ENCODE measurements around the gene BRWD1.

BRWD1 gene

DNA sequence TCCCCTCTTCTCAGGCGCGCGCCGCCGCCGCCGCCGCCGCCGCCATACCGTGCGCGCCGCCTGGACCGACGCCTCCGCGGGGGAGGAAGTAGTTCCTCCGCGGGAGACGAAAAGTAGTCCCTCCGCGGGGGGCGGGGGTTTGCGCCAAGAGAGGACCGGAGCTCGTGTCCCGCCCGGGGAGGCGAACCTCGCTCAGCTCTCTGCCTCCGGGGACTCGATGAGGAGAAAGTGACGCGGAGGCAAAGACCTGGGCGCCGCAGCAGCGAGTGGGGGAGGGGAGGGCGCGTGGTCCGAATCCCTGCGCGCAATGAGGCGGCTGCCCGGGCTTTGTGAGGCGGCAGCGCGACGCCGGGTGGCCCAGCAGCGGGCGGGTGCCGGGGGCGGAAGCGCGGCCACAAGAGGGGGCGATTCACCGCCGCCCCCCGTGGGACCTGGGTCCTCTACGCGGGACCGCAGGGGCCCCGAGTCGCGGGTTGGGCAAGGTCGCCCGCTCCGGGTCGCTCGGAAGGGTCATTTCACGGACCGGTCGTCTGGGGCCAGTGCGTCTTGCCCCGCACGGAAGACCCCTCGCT, at the start of gene BRWD1:
TSS of gene BRWD1 (minus strand) at position 62 of the 572 bp plus-strand sequence. CDS start 141 bp downstream, outside the sequence.
- peak; percentile 84 for DNase-seq

DNA sequence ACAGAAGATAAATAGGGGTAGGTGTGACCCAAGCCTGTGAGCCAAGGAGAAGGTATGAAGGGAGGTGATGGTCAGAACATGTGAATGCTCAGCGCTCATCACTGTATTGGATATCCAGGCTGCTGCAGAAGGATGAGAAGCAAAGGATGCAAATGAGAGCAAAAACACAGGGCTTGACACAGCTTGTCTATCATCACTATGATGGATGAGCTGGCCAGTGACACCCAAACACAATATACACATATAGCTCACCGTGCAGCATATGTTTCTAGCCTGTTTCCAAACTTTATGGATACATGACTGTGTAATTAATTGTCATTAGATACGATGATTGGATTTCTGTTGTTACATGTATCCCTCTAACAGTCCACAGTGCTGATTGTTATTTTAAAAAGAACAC, 49.3 kb upstream of the BRWD1 start:
- DNase-seq: no peak

DNA sequence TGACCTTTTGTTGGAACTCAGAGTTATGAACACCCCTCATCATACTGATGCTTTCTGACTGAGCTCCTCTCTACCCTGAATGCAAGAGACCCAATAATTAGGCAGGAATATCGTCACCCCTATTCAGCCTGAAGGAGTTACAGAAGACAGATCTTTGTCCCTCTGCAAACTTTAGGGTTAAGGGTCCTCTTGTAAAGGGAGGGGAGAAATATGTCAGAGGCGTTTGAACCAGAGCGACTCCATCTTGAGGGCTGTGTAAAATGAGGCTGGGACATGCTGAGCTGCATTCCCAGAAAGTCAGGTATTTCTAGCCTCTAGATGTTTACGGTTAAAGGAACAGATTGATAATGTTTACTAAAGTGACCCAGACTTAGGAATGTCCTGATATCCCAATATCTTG, 46.0 kb upstream of the BRWD1 start:
- no peak for DNase-seq

DNA sequence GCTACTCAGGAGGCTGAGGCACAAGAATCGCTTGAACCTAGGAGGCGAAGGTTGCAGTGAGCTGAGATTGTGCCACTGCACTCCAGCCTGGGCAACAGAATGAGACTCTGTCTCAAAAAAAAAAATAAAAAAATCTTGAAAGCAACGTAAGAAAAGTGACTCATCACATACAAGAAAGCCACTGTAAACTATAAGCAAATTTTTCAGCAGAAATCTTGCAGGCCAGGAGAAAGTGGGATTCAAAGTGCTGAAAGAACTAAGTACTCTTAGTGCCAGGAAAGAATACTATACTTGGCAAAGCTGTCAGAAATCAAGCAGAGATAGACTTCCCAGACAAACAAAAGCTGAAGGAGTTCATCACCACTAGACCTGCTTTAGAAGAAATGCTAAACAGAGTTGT, 39.9 kb upstream of the BRWD1 start:
- no peak for DNase-seq

DNA sequence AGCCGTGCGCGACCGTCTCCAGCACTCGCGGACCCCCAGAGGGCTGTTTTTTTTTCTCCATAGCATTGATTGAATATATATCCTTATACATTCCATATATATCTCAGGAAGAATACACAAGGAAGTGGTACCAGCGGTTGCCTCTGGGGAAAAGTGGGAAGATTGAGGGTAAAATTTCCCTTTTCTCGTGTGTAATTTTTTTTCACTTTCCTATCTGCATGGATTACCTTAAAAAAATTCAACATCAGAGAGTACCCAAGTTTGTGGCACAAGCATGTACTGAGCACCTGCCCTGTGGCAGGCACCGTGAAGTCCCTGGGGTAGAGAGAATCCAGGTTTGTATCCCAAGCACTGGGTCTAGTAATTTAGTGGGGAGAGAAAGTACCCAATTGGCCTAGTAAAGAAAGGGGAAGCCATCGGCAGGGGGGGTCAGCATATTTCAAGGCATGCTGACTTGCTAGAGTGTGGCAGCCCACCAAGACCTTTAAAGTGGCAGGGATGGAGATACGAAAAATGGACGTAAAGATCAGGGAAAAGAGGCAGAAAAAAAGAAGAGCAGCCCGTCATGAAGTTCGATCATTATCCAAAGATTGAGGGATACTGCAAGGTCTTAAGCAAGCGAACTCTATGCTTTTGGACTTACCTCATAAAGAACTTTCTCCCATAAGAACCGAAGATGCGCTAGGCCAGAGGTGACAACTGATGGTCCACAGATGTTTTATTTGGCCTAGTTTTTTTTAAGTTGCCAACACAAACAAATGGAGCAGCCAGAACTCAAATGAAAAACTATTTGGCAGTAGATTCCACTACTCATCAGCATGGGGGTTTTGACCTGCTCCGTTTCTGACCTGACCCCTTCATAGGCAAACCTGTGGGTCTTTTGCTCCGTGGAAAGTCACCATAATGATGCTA, 36.9 kb upstream of the BRWD1 start:
- DNase-seq: no peak

DNA sequence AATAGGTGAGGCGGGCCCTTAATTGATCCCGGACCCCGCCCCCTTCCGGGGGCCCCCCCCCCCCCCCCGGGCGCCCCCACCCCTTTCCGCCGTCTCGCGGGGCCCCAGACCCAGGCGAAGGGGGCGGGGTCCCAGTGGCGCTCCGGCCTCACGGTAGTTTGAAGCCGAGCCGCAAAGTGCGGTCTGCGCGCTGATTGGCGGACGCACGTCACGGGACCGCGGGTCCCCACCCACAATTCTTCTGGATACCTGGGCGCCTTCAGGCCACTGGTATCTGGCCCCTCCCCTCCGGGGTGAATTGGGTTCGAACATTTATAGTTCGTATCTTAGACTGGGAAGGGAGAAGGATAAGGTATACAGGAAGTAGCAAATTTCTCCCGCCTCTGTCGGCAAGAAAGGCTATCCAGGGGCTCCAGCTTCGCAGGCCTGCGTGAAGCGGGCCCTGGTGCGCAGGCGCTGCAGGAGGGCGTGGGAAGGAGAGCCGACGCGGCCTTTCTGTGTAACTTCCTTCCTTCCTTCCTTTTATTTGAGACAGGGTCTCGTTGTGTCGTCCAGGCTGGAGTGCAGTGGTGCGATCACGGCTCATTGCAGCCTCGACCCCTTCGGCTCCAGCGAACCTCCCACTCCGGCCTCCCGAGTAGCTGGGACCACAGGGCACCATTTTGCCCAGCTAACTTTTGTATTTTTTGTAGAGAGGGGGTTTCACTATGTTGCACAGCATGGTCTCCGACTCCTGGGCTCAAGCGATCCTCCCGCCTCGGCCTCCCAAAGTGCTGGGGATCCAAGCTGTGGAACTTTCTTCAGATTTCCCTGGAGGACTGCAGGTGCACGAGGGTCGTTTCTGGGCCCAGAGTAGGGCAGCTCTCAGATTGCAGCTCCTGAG, 36.0 kb upstream of the BRWD1 start:
- peak; percentile 95 for DNase-seq

DNA sequence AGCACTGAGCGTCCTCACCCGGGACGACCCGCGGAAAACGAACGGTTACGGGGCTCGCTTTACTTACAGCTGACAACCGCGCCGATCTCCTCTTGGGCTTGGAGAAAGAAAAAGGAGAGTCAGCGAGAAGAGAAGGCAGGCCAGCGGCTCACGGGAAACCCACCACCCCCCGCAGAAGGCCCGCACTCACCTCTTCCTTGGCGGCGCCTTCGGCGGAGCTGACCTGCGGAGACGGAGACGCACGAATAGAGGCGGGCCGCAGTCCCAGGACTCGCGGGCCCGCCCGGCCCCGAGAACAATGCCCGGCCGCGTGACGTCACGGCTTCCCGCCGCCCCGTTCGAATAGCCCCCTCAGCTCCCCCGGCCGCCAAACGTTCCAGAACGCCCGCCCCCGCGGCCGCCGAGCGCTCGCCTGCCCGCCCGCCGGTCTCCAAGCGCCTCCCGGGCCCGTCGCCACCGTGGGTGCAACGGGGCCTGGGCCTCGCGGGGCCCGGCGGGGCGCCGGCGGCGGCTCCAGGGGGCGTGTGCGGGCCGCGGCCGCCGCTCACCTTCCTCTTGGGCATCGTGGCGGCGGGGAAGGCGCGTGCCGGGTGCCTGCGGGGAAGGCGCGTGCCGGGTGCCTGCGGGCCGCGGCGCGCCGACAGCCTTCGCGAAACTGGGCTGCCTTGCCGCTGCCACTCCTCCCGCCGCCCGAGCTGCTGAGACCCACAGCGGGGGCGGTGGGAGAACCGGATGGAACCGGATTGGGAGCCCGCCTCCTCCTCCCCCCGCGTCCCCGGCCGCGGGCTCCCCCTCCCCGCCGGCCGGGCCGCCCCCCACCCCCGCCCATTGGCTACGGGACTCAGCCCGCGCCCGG, 35.2 kb upstream of the BRWD1 start, which contains the start of gene HMGN1:
TSS of gene HMGN1 (minus strand) at position 734 of the 856 bp plus-strand sequence. CDS start at position 563, 171 bp downstream.
- DNase-seq: peak; percentile 90

DNA sequence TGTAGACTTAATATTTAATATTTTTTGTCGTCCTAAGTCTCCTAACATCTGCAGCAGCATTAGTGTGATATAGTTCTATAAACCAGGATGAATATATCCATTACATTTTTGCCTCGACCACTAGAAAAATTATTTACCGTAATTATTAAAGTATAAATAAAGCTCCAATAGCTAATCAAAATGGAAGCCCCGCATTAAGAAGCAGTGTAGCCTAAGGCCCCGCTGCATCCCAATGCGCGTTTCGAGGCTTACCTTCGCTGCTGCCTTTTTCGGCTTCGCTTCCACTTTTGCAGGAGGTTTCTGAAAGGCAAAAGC, 34.6 kb upstream of the BRWD1 start:
- no peak for DNase-seq

DNA sequence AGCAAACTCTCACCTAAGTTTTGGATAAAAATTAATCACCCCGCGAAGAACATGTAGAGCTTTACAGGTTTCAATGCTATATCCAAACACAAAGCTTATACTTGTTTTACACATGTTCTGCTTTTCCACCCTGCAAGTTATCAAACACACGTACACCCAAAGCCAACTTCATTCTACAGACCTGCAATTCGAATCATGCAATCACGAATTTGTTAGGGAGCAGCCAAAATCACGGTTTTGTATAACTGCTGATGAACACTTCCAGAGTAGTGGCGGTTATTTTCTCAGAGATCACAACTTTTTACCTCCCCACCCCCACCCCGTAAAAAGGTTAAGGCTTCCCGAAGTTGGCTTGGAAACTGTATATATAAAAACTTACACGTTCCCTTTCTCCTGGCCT, 34.1 kb upstream of the BRWD1 start:
- peak; percentile 7 for DNase-seq

DNA sequence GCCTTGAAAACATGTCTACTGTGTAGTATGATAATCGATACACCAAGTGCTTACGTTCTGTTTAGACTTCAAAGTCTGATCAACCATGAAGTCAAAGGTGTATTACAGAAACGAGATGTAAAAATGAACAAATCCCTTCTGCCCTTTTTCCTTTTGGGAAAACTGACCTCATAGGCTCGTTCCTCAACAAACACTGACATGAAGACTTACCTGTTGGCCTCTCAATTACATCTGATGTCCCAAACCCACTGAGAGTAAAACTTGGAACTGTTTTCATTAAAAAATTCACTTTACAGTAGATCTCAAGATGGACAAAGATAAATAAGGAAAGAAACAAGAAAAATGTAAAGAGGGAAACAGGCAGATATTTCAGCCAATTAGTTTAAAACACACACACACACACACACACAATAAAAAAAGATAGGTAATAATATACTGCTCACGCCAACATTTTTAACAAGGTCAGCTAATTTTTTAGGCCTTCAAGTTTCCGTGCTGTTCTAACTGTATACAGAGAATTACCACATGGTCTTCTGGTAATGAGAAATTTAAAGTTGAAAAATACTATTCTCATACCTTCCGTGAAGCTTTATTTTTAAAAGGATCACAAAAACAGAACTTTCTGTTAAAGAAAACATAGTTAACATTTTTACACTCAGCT, 33.4 kb upstream of the BRWD1 start:
- no peak for DNase-seq

DNA sequence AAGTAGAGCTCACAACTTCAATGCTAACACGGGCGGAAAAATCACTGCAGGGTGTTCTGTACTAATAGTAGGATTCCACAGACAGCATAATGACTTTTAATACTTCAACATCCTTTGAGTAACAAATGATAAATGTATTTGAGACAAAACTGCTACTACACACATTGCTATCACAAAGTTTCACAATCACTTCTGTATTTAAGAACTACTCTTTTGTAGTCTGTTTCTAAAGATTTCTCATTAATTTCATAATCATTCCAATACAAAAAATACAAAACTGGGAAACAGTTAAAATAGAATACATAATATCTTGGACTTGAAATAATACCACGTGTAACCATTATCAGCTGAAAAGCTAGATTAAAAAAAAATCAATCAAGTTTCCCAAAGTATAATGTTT, 32.8 kb upstream of the BRWD1 start:
- no peak for DNase-seq

DNA sequence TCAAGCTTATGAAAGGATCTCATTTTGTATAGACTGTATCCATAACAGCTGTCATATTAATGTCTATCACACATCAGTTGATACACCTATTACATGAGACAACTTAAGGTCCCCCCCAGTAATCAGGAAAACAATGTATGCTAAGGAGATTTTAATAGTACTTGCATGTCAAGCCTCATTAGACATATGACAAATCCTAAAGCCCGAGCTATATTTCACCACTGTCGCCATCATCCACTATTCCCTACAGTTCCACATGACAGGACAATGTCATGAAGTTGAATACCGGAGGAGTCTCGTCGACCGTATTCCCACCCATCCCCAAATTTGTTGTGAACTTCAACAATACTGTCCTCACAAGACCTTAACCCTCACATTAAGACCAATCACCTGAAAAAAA, 32.0 kb upstream of the BRWD1 start:
- DNase-seq: no peak

DNA sequence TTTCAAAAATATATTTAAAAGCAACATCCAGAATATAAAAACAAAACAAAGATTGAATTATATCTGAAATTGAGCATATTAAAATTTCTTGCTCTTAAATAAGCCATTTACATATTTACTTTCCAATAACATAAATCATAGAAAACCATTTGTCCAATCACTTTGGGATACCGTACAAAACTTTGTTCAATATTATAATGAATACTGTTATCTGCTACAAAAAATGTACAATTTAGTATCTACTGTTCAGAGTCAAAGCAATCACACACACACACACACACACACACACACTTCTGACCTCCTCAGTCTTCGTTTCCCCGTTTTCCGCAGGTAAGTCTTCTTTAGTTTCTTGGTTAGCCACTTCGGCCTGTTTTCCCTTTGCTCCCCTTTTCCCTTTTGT, 31.4 kb upstream of the BRWD1 start:
- no peak for DNase-seq

DNA sequence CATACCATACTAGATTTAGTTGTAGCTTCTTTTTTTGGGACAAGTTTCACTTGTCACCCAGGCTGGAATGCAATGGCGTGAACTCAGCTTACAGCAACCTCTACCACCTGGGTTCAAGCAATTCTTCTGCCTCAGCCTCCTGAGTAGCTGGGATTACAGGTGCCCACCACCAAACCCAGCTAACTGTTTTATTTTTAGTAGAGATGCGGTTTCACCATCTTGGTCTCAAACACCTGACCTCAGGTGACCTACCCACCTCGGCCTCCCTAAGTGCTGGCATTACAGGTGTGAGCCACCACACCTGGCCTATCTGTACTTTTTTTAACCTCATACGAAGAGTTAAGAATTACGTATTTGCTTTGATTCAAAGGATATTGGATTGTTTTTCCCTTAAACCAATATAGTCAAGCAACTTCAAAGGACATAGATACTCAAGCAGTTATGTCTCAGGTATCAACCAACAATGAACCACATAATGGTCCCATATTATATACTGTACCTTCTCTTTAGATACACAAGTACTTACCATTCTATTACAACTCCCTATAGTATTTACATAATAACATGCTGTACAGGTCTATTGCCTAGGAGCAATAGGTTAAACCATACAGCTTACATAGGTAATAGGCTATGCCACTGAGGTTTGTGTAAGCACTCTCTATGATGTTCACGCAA, 28.0 kb upstream of the BRWD1 start:
- DNase-seq: no peak

DNA sequence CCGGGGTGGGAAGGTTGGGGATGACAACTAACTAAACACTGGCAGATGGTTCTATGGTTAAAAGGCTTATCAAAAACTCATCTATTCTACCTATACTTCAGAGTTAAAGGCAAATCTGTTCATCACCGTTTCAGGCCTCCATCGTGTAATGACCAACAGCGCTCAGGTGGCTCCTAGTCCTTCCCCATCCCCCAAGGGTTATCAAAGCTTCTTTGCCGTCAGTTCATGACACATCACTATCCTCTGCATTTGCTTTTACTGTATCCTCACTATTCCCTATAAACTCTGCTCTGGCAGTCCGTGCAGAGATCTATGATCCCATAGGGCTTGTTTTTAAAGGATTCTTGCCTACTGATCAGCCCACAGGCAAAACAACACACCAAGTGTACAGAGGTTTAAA, 27.3 kb upstream of the BRWD1 start:
- no peak for DNase-seq

DNA sequence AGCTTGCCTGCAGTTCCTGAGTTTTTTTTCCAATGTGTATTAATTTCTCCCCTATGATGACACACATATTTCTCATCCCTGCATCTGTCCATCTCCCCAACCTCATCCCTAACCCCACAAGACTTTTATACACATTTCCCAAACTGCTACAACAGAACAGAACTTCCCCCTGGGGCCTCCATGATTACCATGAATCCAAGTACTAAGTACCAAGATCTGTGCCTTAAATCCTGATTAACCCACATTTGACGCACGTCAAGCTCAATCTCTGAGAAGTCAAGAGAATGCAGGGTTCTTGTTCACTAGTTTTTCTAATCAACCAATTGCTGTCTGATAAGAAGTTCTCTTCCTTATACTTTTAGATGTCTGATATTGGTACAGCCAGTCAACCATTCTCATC, 25.8 kb upstream of the BRWD1 start:
- DNase-seq: no peak

DNA sequence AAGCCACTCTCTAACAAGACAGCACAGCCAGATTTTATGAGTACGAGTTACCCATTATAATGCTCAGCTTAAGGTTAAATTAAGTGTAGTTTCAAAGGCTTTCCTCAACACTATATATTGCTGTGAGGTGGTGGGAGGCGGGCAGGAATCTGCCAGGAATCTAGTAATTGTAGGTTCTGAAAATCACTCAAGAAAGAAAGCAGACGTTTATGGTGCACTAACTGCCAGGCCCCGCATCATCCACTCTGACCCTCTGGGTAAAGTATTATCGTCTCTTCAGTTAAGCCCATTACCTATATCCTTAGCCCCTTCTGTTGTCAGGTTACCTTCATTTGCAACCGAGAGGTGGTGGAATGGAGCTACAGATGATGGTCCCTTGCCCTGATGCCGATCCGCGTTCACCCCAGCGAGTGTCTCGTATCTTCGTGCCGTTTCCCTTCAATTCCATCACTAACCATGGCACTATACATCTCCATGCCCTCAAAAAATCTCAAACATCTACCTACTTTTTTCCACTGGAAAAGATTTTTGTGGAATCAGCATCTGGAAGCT, 23.1 kb upstream of the BRWD1 start:
- no peak for DNase-seq

DNA sequence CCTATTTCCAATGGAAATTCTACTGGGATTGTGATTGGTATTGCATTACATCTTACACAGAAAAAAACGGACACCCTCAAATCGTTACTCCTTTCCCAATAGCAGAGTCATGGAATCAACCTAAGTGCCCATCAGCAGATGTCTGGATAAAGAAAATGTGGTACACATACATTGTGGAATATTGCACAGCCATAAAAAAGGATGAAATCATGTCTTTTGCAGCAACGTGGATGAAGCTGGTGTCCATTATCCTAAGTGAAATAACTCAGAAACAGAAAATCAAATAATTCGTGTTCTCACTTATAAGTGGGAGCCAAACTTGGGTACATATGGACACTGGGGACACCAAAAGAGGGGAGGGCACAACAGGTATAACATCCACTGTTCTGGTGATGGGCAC, 21.2 kb upstream of the BRWD1 start:
- DNase-seq: no peak

DNA sequence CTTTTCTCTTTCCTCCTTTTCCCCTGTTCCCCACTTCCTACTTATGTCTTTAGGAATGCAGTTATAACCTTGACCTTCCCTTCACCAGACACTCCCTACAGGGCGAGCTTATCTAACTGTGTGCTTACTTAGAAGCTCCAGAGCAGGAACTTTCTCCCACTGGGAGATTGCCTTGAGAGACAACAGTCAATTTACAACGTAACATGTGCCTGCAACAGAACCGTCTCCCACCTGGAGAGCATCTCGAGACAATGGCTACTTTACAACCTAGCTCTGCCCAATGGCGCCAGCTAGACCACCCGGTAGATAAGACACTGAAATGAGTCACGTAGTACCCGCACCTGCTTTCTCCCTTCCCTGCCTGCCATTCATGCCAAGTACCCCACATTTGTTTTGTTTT, 18.7 kb upstream of the BRWD1 start:
- DNase-seq: no peak

DNA sequence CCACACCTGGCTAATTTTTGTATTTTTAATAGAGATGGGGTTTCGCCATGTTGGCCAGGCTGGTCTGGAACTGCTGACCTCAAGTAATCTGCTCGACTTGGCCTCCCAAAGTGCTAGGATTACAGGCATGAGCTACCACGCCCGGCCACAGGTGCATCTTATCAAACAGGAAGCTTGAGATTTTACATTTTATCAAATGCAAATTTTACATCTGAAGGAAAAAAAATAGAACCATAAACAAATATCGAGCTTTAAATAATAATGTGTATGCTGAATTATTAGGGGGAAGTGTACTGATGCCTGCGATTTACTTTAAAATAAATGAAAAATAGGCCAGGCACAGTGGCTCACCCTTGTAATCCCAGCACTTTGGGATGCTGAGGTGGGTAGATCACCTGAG, 16.6 kb upstream of the BRWD1 start:
- DNase-seq: no peak

DNA sequence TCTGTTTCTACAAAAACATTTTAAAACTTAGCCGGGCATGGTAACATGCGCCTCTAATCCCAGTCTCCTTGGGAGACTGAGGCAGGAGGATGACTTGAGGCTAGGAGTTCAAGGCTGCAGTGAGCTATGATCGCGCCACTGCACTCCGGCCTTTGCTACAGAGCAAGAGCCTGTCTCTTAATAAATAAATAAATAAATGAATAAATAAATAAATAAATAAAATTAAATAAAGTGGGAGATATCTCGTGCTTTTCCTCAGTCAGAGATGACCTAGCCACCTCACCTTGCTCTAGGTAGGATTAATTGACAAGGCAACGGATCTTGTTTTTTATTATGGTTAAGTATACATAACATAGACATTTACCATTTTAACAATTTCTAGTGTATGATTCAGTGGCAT, 14.3 kb upstream of the BRWD1 start:
- DNase-seq: no peak

All from EL (cell line).